Measurements from ENCODE around the gene LIX1L.

DNA sequence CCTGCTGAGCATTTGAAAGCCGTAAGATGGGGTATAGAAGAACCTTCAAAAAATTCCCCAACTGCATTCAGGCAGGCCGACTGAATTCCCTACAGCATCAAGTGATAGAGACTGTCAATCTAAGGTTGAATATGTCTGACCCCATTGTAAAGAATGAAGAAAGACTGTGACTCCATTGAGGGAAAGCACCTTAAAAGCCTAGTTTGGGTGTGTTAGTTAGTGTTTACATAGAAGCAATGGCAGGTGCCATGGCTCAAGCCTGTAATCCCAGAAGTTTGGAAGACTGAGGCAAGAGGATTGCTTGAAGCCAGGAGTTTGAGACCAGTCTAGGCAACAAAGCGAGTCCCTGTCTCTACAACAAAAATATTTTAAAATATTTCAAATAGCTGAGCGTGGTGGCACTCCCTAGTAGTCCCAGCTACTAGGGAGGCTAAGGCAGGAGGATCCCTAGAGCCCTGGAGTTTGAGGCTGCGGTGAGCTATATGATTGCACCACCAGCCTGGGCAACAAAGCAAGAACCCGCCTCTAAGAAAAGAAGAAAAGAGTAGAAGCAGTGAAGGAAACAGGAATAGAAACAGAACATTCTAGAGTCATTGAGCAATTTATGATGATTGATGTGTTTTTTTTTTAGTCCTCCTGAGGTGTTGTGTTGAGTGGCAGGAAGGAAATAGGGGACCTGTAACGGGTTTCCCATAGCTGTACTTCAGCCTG is 22.1 kb upstream of the LIX1L start:
- TF ChIP-seq, protein P1, sequence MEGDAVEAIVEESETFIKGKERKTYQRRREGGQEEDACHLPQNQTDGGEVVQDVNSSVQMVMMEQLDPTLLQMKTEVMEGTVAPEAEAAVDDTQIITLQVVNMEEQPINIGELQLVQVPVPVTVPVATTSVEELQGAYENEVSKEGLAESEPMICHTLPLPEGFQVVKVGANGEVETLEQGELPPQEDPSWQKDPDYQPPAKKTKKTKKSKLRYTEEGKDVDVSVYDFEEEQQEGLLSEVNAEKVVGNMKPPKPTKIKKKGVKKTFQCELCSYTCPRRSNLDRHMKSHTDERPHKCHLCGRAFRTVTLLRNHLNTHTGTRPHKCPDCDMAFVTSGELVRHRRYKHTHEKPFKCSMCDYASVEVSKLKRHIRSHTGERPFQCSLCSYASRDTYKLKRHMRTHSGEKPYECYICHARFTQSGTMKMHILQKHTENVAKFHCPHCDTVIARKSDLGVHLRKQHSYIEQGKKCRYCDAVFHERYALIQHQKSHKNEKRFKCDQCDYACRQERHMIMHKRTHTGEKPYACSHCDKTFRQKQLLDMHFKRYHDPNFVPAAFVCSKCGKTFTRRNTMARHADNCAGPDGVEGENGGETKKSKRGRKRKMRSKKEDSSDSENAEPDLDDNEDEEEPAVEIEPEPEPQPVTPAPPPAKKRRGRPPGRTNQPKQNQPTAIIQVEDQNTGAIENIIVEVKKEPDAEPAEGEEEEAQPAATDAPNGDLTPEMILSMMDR (IDR thresholded peaks at IDR 0.05), result no peak
- TF ChIP-seq POLR2A (IDR thresholded peaks at IDR 0.05), result no peak
